Ascending aorta (tissue), 2 donors: ENCODE data around the gene WNT1. TPM values are rescaled to one million over a fixed set of nuclear protein-coding genes. Genes with fewer than 3 reads are reported as not detected.

Source experiments
- DNase-seq, 2 donors: peaks; one replicate each; pipeline ENCODE4 v3.0.0-alpha.2; 2019; ENCODE audit warnings: low spot score in 2 of 2
- H3K27ac ChIP-seq, 2 donors: fragments of 200-600 bp; sonication (generic); one replicate each; pipeline ENCODE4 v1.5.1; 2016 to 2017; ENCODE audit warnings: mild to moderate bottlenecking in 1 of 2
- H3K27me3 ChIP-seq: fragments of 200-600 bp; sonication (generic); one replicate; pipeline ENCODE4 v1.5.1; 2017
- H3K36me3 ChIP-seq, 2 donors: fragments of 200-600 bp; sonication (generic); one replicate each; pipeline ENCODE4 v1.5.1; 2016
- H3K4me1 ChIP-seq, 2 donors: fragments of 200-600 bp; sonication (generic); one replicate each; pipeline ENCODE4 v1.5.1; 2016 to 2017; ENCODE audit warnings: mild to moderate bottlenecking in 1 of 2
- H3K4me3 ChIP-seq, 2 donors: fragments of 200-600 bp; sonication (generic); one replicate each; pipeline ENCODE4 v1.5.1; 2016 to 2017; ENCODE audit warnings: mild to moderate bottlenecking in 1 of 2
- H3K9me3 ChIP-seq, 2 donors: fragments of 200-600 bp; sonication (generic); one replicate each; pipeline ENCODE4 v1.5.1; 2016
- intact Hi-C: fragments of 100-400 bp; cut with DNase I; formaldehyde crosslinking; loops from one replicate; pipeline ENCODE4 v1.15.1; 2023
- total RNA-seq: library from RNA; depleted of rRNA; stranded (reverse); fragments of >200 nt; gene quantifications from one replicate; pipeline ENCODE4 v1.1.0, GENCODE V29; 2016
- TF ChIP-seq, protein P1 (sequence below), 3 experiments: fragments of 200-600 bp in 2 of 3; fragments of 450-650 bp in 1 of 3; sonication (generic) in 2 of 3; IDR thresholded peaks; one replicate each; pipeline ENCODE4 v1.5.1; 2016 to 2019; ENCODE audit warnings: antibody characterized with exemption in 3 of 3, mild to moderate bottlenecking in 1 of 3, moderate library complexity in 1 of 3

WNT1 gene
- total RNA-seq, 1 donor from 2014 or later, result not detected

DNA sequence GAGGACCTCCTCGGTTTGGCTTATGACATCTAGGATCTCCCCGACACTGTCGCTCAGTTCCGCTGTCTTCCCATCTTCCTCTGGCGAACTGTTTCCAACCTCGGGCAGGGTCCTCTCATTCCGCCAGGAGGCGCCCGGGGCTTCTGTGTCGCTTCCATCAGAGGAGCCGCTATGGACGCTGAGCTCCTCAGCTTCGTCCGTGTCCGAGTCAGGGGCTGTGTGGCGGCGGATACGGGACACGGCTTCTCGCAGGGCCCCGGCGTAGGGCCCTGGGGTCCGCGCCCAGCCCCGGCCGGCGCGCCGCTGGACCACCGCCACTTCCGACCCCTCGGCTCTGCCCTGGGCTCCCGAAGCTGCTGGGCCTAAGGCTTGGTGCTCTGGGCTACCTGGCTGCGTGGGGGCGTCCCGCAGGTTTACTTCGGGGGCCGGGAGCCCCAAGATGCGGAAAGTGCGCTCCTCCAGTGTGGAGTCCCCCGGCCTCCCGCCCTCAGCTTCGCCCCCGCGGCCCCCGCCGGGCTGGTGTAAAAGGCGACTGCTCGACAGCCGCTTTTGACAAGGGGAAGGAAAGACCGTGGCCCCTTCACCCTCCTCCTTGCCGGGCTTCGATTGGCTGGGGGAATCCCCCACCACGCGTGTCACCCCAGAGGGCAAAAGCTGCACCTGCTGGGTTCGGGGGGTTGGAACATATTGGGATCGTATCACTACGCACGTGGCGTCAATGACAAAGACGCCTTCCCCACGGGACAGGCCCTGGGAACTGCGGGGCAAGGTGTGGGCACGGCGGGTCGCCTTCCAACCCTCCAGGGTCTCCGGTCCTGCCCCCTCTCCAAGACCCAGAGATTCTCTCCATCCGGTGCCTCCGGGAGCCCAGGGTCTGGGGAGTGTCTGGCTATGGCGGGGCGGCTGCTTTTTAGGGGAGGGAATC lies 18.9 kb downstream of the WNT1 start:
- H3K27me3 ChIP-seq, result peaks cover 21% of the 10 kb centered on the region
- H3K36me3 ChIP-seq, result peaks cover 6 to 10% of the 10 kb centered on the region in 2 donors
- DNase-seq, result peak in 1 of 2 donors; percentile 87
- H3K4me1 ChIP-seq, result peaks cover 21 to 29% of the 10 kb centered on the region in 2 donors
- H3K9me3 ChIP-seq, result no peaks in the 10 kb centered on the region
- TF ChIP-seq, protein P1, sequence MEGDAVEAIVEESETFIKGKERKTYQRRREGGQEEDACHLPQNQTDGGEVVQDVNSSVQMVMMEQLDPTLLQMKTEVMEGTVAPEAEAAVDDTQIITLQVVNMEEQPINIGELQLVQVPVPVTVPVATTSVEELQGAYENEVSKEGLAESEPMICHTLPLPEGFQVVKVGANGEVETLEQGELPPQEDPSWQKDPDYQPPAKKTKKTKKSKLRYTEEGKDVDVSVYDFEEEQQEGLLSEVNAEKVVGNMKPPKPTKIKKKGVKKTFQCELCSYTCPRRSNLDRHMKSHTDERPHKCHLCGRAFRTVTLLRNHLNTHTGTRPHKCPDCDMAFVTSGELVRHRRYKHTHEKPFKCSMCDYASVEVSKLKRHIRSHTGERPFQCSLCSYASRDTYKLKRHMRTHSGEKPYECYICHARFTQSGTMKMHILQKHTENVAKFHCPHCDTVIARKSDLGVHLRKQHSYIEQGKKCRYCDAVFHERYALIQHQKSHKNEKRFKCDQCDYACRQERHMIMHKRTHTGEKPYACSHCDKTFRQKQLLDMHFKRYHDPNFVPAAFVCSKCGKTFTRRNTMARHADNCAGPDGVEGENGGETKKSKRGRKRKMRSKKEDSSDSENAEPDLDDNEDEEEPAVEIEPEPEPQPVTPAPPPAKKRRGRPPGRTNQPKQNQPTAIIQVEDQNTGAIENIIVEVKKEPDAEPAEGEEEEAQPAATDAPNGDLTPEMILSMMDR (IDR thresholded peaks at IDR 0.05), result peak; percentile 62 to 72 (median 69)
- no peak overlapping the region for H3K27ac ChIP-seq
- intact Hi-C loops, result no loop called here
- H3K4me3 ChIP-seq, result peak overlapping the region; percentile 58 to 65

GRCh38 chr12:48997719-48998496 lies 19.8 kb downstream of the WNT1 start:
- TF ChIP-seq, protein P1 (IDR thresholded peaks at IDR 0.05), result no peak
- H3K36me3 ChIP-seq, result peaks cover 14 to 19% of the 10 kb centered on the region in 2 donors
- peaks cover 21 to 29% of the 10 kb centered on the region in 2 donors for H3K4me1 ChIP-seq
- DNase-seq, result no peak
- H3K27ac ChIP-seq, result no peak overlapping the region
- no peaks in the 10 kb centered on the region for H3K9me3 ChIP-seq
- H3K4me3 ChIP-seq, result peak overlapping the region; percentile 58 to 65
- intact Hi-C loops, result no loop called here
- peaks cover 21% of the 10 kb centered on the region for H3K27me3 ChIP-seq

DNA sequence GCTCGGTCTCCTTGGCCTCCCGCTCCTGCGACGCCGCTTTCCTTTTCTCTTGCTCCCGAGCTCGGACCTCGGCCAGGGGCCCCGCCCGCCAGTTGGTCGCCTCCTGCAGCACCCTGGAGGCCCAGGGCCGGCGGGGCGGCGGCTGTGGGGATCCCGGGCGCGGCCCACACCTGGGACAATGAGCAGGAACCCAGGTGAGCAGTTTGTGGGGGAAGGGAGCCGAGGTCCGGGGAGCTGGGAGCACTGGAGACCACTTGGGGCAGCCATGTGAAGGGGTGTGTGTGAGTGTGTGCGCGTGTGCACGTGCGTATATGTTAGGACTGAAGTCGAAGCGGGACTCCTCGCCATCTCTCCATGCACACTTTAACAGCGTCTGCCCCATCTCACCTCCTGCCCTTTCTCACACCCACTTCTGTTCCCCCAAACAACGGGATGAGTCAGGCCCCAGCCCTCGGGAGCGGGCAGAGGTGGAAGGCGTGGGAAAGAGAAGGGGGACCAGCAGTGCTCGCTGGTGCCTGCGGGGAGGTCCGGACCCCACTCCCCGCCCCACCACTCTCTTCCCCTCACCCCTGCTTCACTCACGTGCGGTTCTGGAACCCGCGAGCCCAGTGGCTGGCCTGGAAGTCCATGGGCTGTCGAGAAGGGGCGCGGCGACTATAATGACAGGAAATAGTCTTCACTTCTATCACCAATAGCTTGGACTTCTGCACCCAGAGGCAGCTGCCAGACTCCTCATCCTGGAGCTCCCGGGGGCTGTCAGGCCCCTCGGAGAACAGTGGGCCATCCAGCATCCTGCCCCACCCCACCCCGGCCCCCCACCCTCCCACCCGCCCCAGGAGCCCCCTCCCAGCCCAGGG lies 20.6 kb downstream of the WNT1 start:
- peaks cover 21% of the 10 kb centered on the region for H3K27me3 ChIP-seq
- H3K4me1 ChIP-seq, result peaks cover 21 to 29% of the 10 kb centered on the region in 2 donors
- intact Hi-C loops, result no loop called here
- no peaks in the 10 kb centered on the region for H3K9me3 ChIP-seq
- H3K4me3 ChIP-seq, result peak overlapping the region; percentile 58 to 65
- TF ChIP-seq, protein P1 (IDR thresholded peaks at IDR 0.05), result no peak
- no peak overlapping the region for H3K27ac ChIP-seq
- H3K36me3 ChIP-seq, result peaks cover 22 to 27% of the 10 kb centered on the region in 2 donors
- no peak for DNase-seq

GRCh38 chr12:48999371-49000131 lies 21.4 kb downstream of the WNT1 start, which contains the start of gene DDN:
Gene DDN, minus strand, starts transcription at chr12:48999375. Its CDS starts 88 bp downstream, at chr12:48999287.
- intact Hi-C loops, result no loop called here
- TF ChIP-seq, protein P1 (IDR thresholded peaks at IDR 0.05), result no peak
- Histone ChIP-seq H3K4me1 (peaks cover 21 to 29% of the 10 kb centered on the region in 2 donors), H3K27me3 (peaks cover 19% of the 10 kb centered on the region), H3K9me3 (no peaks in the 10 kb centered on the region), H3K36me3 (peaks cover 30 to 35% of the 10 kb centered on the region in 2 donors), H3K4me3 (peak within 1 kb of the TSS; percentile 58 to 65), H3K27ac (no peak within 1 kb of the TSS)
- DNase-seq, result no peak
